Motor neuron (in vitro differentiated cells): ENCODE data around the gene XAGE5. TPM values are rescaled to one million over a fixed set of nuclear protein-coding genes. Genes with fewer than 3 reads are reported as not detected.

Experiments used
- ATAC-seq, 8 experiments: fragments of 200-7000 bp; cut with Tn5 transposase; replicated peaks in 6 of 8; 2 replicates each; pipeline ENCODE4 v1.8.0; 2021; ENCODE audit warnings: mild to moderate bottlenecking in 8 of 8, moderate library complexity in 8 of 8
- H3K27ac ChIP-seq, 2 donors: fragments of 250-450 bp; sonication (Bioruptor Pico); 2 replicates each; pipeline ENCODE4 v1.9.0; 2021; ENCODE audit warnings: antibody characterized with exemption in 2 of 2, mild to moderate bottlenecking in 2 of 2, moderate library complexity in 1 of 2
- H3K4me1 ChIP-seq, 2 donors: fragments of 250-450 bp; sonication (Bioruptor Pico); replicated peaks in 1 of 2; 2 replicates each; pipeline ENCODE4 v1.6.1; 2021; ENCODE audit warnings: antibody characterized with exemption in 2 of 2, mild to moderate bottlenecking in 2 of 2, moderate library complexity in 1 of 2
- H3K4me3 ChIP-seq, 5 donors: fragments of 250-450 bp; sonication (Bioruptor Pico); 2 replicates each; pipeline ENCODE4 v1.9.0; 2021; ENCODE audit warnings: antibody characterized with exemption in 5 of 5, mild to moderate bottlenecking in 5 of 5, moderate library complexity in 4 of 5
- WGBS, 10 experiments: fragments of 450-650 bp; shearing (Covaris generic); methylation state at CpG; one replicate each; pipeline ENCODE4 v1.0.0; 2022; 5-methylcytosine and 5-hydroxymethylcytosine counted together
- in situ Hi-C, 9 experiments: fragments of 400-800 bp; cut with MboI; loops; one replicate each; pipeline ENCODE4 v1.15.0; 2021; ENCODE audit warnings: low sequenced_read_pairs in 9 of 9, low pct_unique_long_range_greater_than_20kb in 2 of 9; ENCODE audit not compliant: unreplicated experiment in 9 of 9
- total RNA-seq, 8 experiments: library from RNA; unstranded; fragments of 300-600 nt; gene quantifications; 2 replicates each; pipeline versions ENCODE4 v1.2.3 to v1.2.4, GENCODE V29; 2022

Gene XAGE5
- total RNA-seq, 8 experiments from 2014 or later = not detected

- no peaks in the 10 kb centered on the region for H3K4me1 ChIP-seq
- no peak for ATAC-seq
- in situ Hi-C loops = no loop called here
- no peak overlapping the region for H3K4me3 ChIP-seq
- H3K27ac ChIP-seq = no peak overlapping the region
- 5 to 90% (median 48%) methylated on average over 1 to 6 of the region's 6 CpGs; no CpG with 5 or more reads in 3 of the 10 experiments for WGBS, 10 experiments
Observed at GRCh38 chrX:52865343-52865998, 54.4 kb downstream of the XAGE5 start.

Other genes with a start within 250 kb of the XAGE5 start
- gene SSX7, start 156.4 kb upstream of the XAGE5 start, total RNA-seq = not detected
- gene SSX2, start 104.1 kb upstream of the XAGE5 start, total RNA-seq = not detected
- under 1 TPM in 1 of 8 experiments, not detected in 7; 0.28 TPM for gene SSX2B, start 60.0 kb upstream of the XAGE5 start, total RNA-seq
- gene SPANXN5, start 13.9 kb upstream of the XAGE5 start, total RNA-seq = not detected
- gene XAGE3, start 56.8 kb downstream of the XAGE5 start, total RNA-seq = not detected
- 10 to 100 TPM; 13.0 to 30.4 (median 23.3) TPM for gene FAM156B, start 86.0 kb downstream of the XAGE5 start, total RNA-seq
- 10 to 100 TPM; 12.6 to 29.0 (median 20.2) TPM for gene FAM156A, start 147.2 kb downstream of the XAGE5 start, total RNA-seq
- 10 to 100 TPM in 5 of 8 experiments, 1 to 10 TPM in 2, under 1 TPM in 1; 0.41 to 47.2 (median 22.5) TPM for gene GPR173, start 237.5 kb downstream of the XAGE5 start, total RNA-seq